GM19324 (cell line): Measurements from ENCODE around the gene RASA3.

ENCODE experiments used
- ATAC-seq: cut with Tn5 transposase; IDR thresholded peaks from one replicate; pipeline ENCODE4 v1.9.1; 2021; ENCODE audit warnings: mild to moderate bottlenecking, moderate library complexity; ENCODE audit not compliant: unreplicated experiment, low FRiP score

RASA3 gene

DNA sequence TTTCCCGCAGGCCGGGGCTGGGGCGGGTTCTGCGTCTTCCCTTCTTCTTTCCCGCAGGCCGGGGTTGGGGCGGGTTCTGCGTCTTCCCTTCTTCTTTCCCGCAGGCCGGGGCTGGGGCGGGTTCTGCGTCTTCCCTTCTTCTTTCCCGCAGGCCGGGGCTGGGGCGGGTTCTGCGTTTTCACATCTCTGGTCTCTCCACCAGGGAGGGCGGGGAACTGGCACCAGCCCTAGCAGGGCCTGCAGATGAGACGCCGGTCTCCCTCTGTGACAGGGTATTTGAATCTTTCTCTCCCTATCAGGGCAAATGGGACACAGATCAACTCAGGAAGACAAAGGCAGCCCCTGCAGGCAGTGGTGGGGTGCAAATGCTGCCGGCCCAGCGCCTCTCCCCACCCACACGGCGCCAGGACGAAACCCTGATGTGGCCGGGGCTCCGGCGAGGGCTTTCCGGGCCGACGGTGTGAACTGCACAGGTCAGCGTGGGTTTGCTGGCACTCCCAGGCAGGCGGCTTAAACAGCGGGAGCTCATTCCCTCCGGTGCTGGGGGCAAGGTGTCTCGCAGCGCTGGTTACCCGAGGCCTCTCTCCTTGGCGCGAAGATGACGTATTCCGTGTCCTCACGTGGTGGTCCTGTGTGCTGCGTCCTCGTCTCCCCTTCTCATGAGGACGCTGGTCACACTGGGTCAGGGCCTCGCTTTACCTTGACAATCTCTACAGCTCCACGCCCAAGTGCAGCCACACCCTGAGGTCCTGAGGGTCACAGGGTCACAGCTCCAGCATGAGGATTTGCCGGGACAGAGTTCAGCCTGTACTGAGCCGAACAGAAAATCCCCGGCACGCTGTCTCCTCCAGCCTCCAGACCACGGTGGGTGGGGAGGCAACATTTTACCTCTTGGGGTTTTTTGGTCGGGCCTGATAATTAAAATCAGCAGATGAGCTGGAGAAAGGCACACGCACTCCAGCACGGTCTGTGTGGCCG lies 157.8 kb downstream of the RASA3 start:
- no peak for ATAC-seq

DNA sequence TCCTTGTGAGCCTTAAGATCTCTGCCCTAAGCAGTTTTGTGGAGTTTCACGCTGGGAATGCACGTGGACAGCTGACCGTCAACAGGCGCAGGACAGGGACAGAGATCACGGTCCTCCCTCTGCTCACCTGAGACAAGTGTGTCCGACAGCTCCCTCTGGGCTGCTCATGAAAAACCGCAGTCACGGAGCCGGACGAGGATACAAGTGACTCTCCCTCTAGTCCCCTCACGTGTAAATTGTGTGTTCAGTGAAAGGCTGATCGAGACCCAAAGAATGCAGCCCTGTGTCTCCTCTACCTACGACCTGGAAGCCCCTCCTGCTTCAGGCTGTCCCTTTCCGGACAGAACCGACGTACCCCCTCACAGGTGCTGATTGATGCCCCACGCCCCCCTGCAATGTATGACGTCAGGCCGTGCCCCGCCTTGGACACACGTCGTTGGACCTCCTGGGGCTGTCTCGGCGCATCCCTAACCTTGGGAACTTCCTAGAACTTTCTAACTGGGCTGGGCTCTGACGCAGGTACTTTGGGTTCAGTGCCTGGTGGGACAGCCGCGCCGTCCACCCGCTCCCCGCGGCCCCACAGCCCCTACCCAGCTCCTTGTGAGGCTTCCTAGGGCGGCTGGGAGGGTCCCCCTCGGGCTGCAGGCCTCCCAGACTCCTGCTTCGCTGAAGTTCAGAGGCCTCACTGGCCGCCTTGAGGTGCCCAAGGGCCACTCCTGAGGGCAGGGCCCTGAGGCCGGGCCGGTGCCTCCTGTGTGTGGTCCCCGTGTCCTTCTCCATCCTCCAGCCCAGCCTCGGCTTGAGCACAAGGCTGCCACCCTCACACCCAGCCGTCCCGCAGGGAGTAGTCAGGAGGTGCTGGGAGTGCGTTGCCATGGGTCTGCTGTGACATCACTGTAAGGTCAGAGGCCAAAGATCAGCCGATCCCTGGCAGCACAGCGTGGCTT lies 158.9 kb downstream of the RASA3 start, which contains the start of gene C13orf46:
Gene C13orf46, minus strand, starts transcription at position 859 of the 947 bp plus-strand sequence. Its CDS starts 79 bp downstream, at position 780.
- ATAC-seq, result no peak

DNA sequence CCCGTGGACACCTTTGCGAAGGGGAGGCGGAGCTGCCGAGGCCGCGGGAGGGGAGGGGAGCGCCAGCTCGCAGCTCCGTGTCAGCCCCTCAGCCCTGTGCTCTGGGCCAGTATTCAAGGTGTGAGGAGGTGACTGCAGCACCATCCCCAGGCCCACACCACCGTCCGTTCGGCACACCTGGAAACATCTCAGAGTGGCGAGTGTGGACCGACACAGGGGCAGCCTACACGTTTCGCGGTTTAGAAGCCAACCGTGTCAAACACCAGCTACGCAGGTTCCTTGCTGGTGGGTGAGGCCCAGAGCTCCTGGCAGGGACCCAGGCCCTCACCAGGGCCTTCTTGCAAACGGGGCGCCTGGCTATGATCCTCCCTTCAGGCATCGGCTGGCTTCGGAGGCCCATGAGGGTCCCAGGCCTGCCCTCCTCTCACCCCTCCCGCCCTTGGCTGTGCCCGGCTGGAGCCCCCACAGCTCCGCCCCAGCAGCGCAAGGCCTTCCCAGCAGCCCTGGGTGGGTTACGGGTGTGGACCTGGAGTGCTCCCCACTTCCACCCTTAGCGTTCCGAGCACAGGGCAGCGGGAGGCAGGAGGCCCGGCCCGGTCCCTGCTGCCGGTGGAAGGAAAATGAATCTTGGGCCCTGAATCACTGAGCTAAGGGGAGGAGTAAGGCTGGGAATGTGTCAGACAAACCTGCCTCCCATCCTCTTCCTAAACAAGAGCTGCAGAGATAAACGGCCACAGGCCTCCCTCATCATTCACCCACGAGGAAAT lies 159.8 kb downstream of the RASA3 start:
- ATAC-seq, result no peak

DNA sequence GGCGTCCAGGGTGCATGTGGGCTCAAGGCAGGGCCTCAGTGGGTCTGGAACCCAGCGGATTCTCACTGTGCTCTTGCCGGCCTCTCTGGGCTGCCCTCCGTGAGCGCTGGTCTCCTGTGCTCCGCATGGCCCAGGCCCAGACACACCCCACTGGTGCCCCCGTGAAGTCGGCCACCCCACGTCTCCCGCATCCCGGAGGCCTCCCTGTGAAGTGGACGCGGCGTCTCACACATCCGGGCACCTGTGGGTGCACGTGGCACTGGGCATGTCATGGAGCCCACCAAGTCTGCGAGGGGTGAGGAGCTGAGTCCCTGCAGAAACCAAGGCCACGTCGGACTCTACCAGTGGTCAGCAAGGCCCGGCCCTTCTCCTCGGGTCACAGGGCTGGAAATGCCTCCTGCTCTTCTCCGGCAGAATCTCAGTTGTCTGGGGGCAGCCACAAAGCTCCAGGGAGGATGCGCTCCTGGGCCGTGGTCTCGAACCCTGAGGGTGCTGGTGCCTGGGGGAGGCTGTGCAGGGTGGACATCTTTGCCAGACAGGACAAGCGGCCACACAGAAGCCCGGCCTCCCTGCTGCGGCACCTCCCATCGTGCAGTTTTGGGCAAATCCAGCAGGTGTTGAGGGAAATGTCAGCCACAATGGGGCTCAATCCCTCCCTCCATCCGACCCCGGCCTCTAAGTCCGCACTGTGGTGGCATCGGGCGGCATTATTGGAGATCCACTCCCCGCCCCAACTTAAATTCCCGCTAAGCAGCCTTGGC lies 160.8 kb downstream of the RASA3 start:
- no peak for ATAC-seq

DNA sequence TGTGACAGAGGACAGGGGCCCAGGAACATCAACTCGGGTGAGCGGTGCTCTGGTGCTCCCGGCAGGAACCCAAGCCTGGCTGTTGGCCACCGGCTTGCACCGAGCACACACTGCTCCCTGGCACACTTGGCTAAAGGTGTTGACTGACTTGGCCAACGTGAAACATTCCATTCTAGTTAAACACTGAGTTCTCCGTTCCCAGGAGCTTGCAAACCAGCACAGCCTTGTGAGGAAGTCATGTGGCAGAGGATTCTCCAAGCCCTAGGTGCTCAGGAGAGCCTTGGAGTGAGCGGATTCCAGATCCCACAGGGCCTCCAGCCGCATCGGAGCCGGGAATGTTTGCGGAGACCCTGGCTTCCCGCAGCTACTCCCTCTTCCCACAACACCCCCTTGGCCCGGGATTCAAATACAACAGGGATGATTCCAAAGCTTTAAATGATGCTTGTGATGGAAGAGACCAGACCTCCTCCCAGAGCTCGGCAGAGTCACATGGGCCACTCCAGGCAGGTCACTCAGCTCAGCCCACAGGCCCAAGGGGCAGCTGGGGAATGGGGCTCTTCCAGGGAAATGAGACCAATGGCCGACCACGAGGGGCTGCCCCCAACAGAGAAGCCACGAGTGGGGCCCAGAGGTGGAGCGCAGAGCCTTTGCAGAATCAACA lies 161.5 kb downstream of the RASA3 start:
- ATAC-seq, result no peak

DNA sequence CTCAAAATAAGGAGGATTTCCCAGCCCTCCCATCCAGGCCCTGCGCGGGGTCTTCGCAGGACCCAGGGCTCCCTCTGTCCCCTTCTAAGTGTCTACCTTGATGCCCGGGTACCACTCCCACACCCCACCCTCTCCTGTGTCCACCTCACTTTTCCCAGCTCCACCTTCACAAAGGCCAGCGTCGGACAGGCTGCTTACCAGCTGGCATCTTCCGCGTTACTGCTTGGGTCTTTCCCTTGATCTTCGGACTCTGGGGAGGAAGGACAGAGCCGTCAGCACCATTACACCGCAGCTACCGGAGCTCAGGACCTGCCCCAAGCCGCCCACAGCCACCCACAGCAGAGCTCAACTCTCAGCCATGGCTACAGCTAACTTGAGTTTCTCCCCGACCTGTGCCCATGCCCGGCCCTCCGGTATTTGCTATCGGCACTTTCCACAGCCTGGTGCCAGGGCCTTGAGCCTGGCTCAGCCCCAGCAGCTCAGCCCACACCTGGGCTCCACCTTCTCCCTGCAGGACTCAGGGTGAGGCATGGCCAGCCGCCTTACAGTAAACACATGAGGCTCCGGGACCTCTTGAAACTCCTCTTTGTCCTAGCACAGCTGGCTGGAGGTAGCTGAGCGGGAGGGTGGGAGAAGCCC lies 162.3 kb downstream of the RASA3 start:
- no peak for ATAC-seq

DNA sequence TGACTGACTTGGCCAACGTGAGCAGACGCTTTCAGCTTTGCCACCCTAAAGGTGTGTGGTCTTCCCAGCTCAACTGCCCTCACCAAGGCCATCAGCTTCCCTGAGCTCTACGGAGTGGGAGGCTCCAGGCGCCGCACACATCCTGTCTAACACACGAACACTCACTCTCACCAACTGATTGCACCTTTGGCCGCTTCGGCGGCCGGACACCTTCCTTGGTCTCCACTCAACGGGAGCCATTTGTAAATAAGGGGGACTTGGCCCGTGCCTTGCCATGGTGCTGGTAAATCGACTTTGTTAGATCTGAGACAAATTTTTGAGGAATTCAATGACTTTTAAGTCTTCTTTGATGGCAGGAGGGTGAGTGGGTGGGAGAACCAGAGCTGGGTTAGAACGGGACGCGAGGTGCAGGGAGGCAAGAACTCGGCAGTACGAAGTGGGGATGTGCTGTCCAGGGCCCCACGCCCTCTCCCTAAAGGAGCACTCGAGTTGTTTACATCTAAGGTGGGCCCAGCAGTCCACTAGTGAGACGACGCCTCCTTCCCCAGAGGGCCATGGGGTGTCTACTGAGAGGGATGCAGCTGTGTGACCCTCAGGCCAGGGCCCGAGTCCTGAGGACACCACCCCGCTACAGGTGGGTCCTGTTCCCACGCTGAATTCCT lies 163.0 kb downstream of the RASA3 start:
- ATAC-seq, result no peak

DNA sequence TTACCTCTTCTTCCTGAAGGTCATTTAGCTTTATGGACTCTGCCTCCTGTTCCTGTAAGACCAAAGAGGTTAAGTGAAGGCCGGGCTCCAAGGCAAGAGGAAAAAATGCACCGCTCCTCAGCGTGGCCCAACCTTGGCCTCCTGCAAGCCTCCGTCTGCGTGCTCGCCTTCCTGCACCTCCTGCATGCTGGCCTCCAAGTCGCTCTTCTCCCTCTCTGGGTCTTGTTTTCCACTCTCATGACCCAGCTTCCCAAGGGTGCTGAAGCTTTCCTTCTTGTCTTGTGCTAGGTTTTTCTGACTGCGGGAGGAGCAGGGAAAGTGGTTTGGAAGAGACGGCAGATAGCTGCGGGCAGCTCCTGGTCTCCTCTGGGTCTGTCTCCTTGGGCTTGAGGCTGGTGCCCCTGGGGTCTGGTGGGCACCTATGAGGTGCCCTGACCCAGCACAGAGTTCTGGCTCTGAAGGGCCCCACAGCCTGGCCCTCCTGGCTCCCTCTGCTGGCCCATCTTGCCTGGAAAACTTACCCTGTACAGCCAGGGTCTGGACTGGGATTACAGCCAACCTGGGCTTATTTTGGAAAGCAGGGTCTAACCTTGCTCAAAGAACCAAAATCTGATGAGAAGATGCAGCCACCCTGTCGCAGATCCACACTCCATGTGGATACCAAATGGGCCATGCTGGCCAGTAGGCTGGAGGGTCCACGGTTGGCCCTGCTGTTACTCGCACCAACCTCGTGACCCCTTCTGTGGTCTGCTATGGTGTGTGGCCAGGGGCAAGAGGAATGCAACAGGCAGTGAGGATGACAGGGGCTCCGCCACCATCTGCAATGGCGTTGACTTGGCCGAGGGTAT lies 163.7 kb downstream of the RASA3 start:
- no peak for ATAC-seq

DNA sequence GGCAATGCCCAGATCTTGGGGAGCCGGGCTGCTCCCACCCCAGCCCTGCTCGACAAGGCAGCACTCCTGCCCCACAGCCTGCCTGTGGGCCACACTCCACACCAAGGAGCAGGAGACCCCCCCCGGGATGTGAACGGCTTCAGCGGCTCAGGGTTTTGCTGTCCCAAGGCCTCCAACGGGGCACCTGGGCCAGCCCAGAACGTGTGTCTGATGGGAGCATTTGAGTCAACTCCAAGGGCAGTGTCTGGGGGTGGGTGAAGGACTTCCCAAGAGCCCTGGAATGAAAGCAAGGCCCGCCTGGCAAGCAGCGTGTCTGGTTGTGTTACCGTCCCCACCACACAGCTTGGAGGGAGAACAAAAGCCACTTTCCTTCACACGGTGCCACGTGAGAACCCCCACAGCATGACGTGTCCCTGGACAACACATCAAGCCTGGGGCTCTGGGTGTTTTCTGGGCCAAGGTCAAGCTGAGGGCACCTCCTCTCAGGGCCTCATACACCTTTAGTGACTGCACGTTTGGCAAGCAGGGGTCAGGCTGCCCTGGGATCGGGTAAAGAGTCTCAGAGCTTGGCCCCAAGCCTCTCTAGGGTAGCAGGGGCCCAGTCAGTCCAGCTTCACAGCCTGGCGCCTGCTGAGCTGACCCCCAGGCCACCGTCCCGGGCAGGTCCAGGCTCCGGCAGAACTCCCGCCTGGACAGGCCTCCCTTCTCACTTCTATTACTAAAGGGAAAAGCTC lies 164.5 kb downstream of the RASA3 start:
- ATAC-seq, result no peak

DNA sequence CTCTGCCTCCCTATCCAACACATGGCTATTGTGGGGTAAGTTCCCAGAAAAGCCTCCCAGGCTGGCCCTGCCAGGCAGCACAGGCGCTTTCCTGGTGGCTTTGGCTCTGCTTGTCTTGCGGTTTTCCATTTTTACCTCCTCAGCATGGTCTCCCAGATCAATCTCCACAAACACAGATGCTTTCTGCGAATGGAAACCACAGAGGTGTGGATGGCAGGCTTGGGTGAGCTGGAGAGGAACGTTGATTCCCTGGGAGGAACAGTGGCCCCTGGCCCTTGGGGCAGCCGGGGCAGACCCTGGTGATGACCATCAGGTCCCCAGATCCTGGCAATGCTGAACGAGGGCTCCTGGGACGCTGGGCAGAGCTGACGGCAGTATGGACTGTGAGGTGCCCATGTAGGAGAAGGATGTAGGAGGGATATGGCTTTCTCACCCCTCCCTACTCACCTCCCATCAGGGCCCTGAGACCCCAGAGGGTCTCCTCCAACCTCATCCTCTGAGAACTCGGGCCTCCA lies 165.2 kb downstream of the RASA3 start:
- no peak for ATAC-seq

DNA sequence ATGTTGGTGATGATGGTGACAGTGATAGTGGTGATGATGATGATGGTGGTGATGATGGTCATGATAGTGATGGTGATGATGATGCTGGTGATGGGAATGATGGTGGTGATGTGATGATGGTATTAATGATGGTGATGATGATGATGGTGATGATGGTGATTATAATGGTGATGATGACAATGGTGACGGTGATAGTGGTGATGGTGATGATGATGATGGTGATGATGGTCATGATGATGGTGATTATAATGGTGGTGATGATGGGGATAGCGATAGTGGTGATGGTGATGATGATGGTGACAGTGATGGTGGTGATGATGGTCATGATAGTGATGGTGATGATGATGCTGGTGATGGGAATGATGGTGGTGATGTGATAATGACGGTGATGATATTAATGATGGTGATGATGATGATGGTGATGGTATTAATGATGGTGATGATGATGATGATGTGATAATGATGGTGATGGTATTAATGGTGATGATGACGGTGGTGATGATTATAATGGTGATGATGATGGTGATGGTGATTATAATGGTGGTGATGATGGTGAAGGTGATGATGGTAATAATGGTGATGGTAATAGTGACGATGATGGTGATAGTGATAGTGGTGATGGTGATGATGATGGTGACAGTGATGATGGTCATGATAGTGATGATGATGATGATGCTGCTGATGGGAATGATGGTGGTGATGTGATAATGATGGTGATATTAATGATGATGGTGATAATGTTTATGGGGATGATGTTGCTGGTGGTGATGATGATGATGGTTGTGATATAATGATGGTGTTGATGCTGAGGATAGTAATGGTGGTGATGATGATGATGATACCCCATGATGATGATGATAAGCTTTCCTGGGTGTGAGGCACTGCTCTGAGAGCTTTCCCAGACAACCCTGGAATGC lies 166.2 kb downstream of the RASA3 start:
- ATAC-seq, result no peak

DNA sequence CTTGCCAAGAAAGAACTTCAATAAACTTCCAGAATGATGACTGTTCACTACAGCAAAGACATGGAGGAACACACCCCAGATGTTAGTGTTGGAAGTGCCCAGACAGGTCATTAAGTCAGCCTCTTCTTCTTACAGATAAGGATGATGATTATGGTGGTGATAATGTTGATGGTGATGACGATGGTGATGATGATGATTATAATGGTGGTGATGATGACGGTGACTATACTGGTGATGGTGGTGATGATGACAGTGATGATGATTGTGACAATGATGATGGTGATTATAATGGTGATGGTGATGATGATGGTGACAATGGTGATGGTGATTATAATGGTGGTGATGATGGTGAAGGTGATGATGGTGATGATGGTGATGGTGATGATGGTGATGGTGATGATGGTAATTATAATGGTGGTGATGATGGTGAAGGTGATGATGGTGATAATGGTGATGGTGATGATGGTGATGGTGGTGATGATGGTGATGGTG lies 167.0 kb downstream of the RASA3 start:
- no peak for ATAC-seq

DNA sequence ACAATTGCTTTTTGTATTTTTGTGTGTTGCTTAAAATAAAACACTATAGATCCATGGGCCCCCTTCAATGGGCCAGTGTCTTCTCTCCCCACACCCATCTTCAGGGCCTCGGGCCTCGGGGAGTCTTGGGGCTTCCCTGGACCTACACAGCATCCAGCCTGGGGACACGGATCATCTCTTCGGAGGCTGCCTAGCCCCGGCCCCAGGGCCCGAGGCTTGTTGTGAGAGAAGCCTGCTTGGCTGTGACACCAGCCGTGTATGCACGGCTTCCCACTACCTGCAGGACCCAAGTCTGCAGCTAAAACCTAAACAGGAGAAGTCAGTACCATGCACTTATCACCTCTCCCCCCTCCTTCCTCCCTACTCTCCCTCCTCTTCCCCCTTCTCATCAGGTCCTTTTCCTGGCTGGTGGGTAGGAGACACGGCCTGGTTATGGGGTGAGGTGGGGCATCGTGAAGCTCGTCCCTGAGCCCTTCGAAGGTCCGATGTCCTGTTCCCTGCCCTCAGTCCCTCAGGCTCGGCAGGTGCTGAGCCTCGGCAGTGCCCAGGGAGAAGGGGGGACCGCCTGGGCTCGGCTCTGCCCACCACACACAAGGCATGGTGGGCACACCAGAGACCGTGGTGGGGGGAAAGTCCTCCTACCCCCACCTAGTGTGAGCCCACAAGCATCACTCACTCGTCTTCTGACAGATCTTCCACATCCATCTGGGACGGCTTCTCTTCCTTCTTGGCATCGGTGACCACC lies 168.0 kb downstream of the RASA3 start:
- no peak for ATAC-seq

DNA sequence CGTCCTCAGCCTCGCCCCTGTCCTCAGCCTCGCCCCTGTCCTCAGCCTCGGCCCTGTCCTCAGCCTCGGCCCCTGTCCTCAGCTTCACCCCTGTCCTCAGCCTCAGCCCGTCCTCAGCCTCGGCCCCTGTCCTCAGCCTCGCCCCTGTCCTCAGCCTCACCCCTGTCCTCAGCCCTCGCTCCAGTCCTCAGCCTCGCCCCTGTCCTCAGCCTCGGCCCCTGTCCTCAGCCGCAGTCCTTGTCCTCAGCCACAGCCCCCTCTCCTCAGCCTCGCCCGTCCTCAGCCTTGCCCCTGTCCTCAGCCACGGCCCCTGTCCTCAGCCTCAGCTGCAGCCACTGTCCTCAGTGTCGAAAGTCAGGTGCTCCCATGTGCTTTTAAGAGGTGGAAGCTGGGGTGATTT lies 169.0 kb downstream of the RASA3 start:
- no peak for ATAC-seq
